ENCODE results near the gene GPATCH8.
A peak's percentile ranks its signal among the peaks of the same experiment; 100 is the strongest.

Gene GPATCH8

DNA sequence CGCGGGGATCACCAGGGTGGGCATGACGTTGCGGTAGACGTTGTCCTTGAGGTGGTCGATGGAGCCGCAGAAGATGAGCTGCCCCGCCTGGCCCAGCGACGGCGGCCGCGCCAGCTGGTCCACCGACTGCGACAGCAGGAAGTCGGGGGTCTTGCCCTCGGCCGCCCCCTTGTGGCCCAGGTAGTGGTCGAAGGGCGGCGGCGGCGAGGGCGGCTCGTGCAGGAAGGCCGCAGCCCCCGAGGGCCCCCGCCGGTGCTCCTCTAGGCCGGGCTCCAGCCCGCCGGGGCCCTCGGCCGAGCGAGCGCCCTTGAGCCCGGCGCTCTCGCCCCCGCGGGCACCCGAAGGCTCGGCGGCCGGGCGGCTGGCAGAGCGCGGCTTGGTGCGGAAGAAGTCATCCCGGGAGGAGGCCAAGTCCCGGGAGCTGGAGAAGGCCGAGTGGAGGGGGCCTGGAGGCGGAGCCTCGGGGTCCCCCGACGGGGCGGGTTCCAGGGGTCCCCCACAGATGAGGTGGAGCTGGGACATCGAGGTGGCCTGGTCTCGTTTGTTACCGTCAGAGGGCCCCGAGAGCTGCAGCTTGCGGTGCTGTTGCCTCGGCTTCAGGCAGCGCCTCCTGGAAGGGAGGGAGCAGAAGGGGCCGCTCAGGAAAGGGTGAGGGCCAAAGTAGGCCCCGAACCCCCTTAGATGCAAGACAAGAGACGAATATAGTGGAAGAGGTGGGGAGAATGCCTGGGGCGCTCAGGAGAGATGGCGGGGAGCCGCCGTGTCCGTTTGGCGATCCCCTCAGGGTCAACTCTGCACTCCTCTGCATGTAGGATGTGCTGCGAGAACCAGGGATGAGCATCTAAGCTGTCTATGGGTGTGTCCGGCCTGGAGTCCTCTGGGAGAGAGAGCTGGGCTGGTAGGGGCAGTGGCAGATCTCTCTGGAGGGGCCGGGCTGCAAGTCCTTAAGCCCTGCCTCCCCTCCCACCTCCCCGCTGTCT, 148.3 kb downstream of the GPATCH8 start:
- peak; percentile 60 for DNase-seq (ENCODE audit: low read depth)

GRCh38 chr17:44353672-44354331, 149.4 kb downstream of the GPATCH8 start:
- DNase-seq (ENCODE audit: low read depth), result no peak

DNA sequence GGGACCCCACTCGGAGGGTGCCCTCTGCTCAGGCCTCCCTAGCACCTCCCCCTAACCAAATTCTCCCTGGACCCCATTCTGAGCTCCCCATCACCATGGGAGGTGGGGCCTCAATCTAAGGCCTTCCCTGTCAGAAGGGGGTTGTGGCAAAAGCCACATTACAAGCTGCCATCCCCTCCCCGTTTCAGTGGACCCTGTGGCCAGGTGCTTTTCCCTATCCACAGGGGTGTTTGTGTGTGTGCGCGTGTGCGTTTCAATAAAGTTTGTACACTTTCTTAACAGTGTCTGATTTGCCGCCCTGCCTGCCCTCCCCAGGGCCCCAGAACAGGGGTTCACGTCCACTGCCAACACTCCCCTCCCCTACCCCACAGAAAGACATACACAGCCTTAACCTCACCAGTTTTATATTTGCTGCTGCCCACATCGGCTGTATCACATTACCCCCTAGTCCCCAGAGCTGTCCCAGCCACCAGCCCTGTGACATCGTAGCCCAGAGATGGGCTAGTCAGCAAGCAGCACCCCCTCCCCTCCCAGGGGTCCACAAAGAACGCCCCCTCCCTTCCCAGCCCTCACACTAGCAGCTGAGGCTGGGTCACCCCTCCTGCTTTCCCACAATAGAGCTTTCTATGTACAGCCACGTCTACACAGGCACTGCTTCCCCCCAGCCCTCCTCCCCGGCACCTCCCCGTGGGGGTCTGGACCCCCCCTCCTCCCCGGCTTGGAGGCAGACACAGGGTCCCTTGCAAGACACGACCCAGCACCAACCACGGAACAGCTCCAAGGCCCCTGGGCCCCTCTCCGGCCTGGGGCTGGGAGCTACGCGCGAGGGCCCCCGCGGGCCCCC, 150.2 kb downstream of the GPATCH8 start:
- no peak for DNase-seq (ENCODE audit: low read depth)

DNA sequence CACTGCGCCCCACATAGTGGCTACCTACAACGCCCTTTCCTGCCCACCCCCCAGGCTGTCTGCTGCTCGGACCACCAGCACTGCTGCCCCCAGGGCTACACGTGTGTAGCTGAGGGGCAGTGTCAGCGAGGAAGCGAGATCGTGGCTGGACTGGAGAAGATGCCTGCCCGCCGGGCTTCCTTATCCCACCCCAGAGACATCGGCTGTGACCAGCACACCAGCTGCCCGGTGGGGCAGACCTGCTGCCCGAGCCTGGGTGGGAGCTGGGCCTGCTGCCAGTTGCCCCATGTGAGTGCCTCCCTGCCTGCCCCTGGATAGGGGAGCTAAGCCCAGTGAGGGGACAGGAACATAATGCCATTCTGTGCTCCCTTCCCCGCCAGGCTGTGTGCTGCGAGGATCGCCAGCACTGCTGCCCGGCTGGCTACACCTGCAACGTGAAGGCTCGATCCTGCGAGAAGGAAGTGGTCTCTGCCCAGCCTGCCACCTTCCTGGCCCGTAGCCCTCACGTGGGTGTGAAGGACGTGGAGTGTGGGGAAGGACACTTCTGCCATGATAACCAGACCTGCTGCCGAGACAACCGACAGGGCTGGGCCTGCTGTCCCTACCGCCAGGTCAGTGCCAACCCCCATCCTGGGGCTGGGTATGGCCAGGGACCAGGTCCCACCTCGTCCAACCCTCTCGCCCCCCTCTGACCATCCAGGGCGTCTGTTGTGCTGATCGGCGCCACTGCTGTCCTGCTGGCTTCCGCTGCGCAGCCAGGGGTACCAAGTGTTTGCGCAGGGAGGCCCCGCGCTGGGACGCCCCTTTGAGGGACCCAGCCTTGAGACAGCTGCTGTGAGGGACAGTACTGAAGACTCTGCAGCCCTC, 151.0 kb downstream of the GPATCH8 start:
- no peak for DNase-seq (ENCODE audit: low read depth)

DNA sequence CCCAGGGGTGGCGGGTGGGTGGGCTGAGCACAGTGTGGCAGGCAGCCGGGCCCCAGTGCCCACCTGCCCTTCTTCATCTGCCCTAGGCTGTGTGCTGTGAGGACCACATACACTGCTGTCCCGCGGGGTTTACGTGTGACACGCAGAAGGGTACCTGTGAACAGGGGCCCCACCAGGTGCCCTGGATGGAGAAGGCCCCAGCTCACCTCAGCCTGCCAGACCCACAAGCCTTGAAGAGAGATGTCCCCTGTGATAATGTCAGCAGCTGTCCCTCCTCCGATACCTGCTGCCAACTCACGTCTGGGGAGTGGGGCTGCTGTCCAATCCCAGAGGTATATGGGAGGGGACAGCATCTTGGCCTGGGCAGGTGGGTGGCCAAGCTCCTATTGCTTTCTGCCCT, 151.7 kb downstream of the GPATCH8 start:
- no peak for DNase-seq (ENCODE audit: low read depth)

DNA sequence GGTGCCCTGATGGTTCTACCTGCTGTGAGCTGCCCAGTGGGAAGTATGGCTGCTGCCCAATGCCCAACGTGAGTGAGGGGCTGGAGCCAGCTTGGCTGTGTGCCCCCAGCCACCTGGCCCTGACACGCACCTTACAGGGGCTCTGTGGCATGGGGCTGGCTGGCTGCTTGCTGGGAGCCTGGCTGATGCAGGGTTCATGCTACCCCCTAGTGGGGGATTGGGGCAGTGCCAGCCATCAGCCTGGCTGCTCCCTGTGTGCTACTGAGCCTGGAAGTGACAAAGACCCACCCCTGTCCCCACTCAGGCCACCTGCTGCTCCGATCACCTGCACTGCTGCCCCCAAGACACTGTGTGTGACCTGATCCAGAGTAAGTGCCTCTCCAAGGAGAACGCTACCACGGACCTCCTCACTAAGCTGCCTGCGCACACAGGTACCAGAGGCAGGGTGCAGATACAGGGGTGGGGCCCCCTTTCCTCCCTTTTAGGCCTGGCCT, 152.4 kb downstream of the GPATCH8 start:
- DNase-seq (ENCODE audit: low read depth), result peak; percentile 67

DNA sequence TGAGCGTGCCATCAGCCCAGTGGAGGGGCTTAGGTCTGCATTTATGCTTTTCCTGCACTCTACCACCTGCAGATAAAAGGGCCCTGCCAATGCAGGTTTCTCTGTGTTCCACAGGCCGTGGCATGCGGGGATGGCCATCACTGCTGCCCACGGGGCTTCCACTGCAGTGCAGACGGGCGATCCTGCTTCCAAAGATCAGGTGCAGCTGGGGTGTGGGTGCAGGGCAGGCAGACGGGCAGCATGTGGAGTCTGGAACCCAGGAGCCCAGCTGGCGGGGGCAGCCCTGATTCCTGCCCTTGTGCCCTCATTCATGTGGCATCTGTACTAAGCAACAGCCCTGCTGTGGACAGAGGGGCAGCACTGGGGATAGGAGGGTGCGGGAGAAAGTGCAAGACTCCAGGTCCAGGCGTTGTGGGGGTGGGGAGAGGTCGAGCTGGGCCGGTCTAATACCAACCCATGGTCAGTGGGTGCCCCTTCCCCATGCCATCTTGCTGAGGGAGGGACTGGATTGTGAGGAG, 153.6 kb downstream of the GPATCH8 start:
- no peak for DNase-seq (ENCODE audit: low read depth)

DNA sequence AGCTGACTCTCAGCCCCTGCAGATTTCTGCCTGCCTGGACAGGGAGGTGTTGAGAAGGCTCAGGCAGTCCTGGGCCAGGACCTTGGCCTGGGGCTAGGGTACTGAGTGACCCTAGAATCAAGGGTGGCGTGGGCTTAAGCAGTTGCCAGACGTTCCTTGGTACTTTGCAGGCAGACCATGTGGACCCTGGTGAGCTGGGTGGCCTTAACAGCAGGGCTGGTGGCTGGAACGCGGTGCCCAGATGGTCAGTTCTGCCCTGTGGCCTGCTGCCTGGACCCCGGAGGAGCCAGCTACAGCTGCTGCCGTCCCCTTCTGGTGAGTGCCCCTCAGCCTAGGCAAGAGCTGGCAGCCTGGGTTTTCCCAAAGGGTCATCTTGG, 154.2 kb downstream of the GPATCH8 start:
- DNase-seq (ENCODE audit: low read depth), result no peak

GRCh38 chr17:44348234-44348987, 154.8 kb downstream of the GPATCH8 start:
- DNase-seq (ENCODE audit: low read depth), result no peak

Data from activated T-cell treated with anti-CD3 and anti-CD28 coated beads for 1 hour (primary cell).